Right lobe of liver (tissue), 4 donors: ENCODE results near the gene PSD4.

Experiments
- POLR2A ChIP-seq: fragments of 450-650 bp; IDR thresholded peaks from one replicate; pipeline ENCODE4 v1.6.1; 2017; ENCODE audit warnings: antibody characterized with exemption, mild to moderate bottlenecking
- TF ChIP-seq, protein P1 (sequence below), 4 donors: fragments of 200-600 bp in 3 of 4; fragments of 450-650 bp in 1 of 4; IDR thresholded peaks; one replicate each; pipeline versions ENCODE4 v1.5.1 to v1.8.0; 2016 to 2022; ENCODE audit warnings: antibody characterized with exemption in 4 of 4, mild to moderate bottlenecking in 2 of 4
- donor health status: DM: no; HTN: no; CAD: no.
- donor health status: DM: no; HTN: no; CAD: no.
- donor health status: DM: no; HTN: yes; CAD: no.

DNA sequence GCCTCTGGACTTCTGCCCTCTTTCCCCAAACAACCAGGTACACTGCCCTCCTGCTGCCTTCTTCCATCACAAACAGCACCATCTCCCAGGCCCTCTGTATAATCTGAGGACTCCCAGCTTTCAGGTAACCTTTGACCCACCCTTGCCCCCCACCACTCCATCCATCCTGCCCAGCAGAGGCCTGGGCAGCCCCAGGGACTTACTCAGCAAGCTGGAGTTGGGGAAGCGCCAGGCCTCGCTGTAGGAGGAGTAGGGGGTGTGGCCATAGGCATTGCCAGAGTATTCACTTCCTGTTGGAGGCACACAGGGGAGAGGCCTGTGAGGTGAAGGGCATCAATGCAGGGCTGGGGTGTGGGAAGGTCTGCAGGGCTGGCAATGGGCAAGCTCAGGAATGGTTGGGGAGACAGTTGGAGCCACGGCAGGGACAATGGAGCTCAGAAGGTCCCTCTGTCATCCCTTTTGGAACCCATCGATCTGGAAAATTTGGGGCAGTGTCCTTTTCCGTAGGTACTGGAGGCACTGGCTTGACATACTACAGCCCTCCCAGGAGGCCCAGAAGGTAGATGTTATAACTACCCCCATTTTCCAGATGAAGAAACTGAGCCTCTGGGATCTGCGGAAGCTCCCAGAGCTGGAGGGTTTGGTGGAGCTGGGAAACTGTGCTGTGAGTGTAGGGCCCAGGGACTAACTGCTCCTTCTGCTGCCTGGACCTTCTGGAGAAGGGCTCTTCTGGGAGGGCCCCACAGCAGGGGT lies 46.3 kb downstream of the PSD4 start:
- TF ChIP-seq, protein P1, sequence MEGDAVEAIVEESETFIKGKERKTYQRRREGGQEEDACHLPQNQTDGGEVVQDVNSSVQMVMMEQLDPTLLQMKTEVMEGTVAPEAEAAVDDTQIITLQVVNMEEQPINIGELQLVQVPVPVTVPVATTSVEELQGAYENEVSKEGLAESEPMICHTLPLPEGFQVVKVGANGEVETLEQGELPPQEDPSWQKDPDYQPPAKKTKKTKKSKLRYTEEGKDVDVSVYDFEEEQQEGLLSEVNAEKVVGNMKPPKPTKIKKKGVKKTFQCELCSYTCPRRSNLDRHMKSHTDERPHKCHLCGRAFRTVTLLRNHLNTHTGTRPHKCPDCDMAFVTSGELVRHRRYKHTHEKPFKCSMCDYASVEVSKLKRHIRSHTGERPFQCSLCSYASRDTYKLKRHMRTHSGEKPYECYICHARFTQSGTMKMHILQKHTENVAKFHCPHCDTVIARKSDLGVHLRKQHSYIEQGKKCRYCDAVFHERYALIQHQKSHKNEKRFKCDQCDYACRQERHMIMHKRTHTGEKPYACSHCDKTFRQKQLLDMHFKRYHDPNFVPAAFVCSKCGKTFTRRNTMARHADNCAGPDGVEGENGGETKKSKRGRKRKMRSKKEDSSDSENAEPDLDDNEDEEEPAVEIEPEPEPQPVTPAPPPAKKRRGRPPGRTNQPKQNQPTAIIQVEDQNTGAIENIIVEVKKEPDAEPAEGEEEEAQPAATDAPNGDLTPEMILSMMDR (IDR thresholded peaks at IDR 0.05) = no peak
- peak; percentile 53 for TF ChIP-seq POLR2A
